HG02759 (cell line): Measurements from ENCODE around the gene ZNF768.

Experiments used
- ATAC-seq: cut with Tn5 transposase; IDR thresholded peaks from one replicate; pipeline ENCODE4 v1.9.1; 2021; ENCODE audit warnings: mild to moderate bottlenecking, moderate library complexity; ENCODE audit not compliant: unreplicated experiment

Gene ZNF768

GRCh38 chr16:30526137-30526822 is at the start of gene ZNF768:
Gene ZNF768, minus strand, starts transcription at chr16:30526566. Its CDS starts 153 bp downstream, at chr16:30526413.
- peak; percentile 26 for ATAC-seq

- ATAC-seq: no peak
Measured at GRCh38 chr16:30574678-30575077, 48.3 kb upstream of the ZNF768 start.

GRCh38 chr16:30571445-30572322 is 45.3 kb upstream of the ZNF768 start, which contains the start of gene ZNF688:
Gene ZNF688, minus strand, starts transcription at chr16:30571714. Its CDS starts 85 bp downstream, at chr16:30571629.
- ATAC-seq: peak; percentile 76

- no peak for ATAC-seq
Measured at GRCh38 chr16:30570636-30571444, 44.5 kb upstream of the ZNF768 start.

GRCh38 chr16:30569746-30570635 is 43.6 kb upstream of the ZNF768 start:
- no peak for ATAC-seq

GRCh38 chr16:30569281-30569680 is 42.9 kb upstream of the ZNF768 start:
- ATAC-seq: no peak

- no peak for ATAC-seq
Measured at GRCh38 chr16:30567991-30568638, 41.7 kb upstream of the ZNF768 start.

- ATAC-seq: no peak
Measured at GRCh38 chr16:30567160-30567990, 41.0 kb upstream of the ZNF768 start.

- ATAC-seq: no peak
Measured at GRCh38 chr16:30566531-30566930, 40.2 kb upstream of the ZNF768 start.

- no peak for ATAC-seq
Measured at GRCh38 chr16:30565984-30566383, 39.6 kb upstream of the ZNF768 start.

- ATAC-seq: no peak
Measured at GRCh38 chr16:30565526-30565925, 39.2 kb upstream of the ZNF768 start.

- ATAC-seq: no peak
Measured at GRCh38 chr16:30562021-30562420, 35.7 kb upstream of the ZNF768 start.

GRCh38 chr16:30561089-30561816 is 34.9 kb upstream of the ZNF768 start:
- no peak for ATAC-seq

GRCh38 chr16:30559690-30560089 is 33.3 kb upstream of the ZNF768 start:
- no peak for ATAC-seq

- no peak for ATAC-seq
Measured at GRCh38 chr16:30558789-30559377, 32.5 kb upstream of the ZNF768 start.

- ATAC-seq: peak; percentile 89
Measured at GRCh38 chr16:30557957-30558788, 31.8 kb upstream of the ZNF768 start, which contains the start of gene ZNF764. Gene ZNF764, minus strand, starts transcription at chr16:30558374. Its CDS starts 192 bp downstream, at chr16:30558182.

- ATAC-seq: peak; percentile 8
Measured at GRCh38 chr16:30557707-30557956, 31.3 kb upstream of the ZNF768 start.
